NCI-H446 (cell line): ENCODE measurements around the gene PRPH.
"Not testable (repeated sequence)": the region's sequence is repeated elsewhere in the genome, so short reads cannot be mapped to it uniquely, and the experiment has no call there.

Experiments
- DNase-seq, 2 experiments: peaks; one replicate each; lab custom pipeline; 2025; lab: John Stamatoyannopoulos, UW

PRPH gene

DNA sequence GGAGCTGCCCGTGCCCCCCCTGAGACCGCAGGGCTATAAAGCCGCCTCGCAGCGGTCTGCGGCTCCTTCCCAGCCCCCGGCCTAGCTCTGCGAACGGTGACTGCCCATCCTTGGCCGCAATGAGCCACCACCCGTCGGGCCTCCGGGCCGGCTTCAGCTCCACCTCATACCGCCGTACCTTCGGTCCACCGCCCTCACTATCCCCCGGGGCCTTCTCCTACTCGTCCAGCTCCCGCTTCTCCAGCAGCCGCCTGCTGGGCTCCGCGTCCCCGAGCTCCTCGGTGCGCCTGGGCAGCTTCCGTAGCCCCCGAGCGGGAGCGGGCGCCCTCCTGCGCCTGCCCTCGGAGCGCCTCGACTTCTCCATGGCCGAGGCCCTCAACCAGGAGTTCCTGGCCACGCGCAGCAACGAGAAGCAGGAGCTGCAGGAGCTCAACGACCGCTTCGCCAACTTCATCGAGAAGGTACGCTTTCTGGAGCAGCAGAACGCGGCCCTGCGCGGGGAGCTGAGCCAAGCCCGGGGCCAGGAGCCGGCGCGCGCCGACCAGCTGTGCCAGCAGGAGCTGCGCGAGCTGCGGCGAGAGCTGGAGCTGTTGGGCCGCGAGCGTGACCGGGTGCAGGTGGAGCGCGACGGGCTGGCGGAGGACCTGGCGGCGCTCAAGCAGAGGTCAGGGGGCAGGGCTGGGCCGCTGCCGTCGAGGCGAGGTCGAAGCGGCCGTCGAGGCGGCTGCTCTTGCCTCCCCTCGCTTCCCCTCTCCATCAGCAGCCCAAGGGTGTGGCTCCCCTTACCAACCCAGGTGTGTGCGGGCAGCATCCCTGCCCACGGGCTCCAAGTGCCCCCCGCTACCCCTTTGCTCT is at the start of gene PRPH:
TSS of gene PRPH (plus strand) at position 66 of the 855 bp plus-strand sequence. CDS start at position 120, 54 bp downstream.
- DNase-seq, result no peak

DNA sequence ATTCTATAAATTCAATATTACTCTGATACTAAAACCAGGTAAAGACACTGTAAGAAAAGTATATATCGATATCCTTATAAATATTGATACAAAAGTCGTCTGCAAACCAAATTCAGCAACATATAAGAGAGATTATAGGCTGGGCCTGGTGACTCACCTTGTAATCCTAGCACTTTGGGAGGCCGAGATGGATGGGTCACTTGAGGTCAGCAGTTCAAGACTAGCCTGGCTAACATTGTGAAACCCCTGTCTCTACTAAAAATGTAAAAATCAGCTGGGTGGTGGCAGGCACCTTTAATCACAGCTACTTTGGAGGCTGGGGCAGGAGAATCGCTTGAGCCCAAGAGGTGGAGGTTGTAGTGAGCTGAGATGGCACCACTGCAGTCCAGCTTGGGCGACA is 43.6 kb upstream of the PRPH start:
- DNase-seq, result no peak

DNA sequence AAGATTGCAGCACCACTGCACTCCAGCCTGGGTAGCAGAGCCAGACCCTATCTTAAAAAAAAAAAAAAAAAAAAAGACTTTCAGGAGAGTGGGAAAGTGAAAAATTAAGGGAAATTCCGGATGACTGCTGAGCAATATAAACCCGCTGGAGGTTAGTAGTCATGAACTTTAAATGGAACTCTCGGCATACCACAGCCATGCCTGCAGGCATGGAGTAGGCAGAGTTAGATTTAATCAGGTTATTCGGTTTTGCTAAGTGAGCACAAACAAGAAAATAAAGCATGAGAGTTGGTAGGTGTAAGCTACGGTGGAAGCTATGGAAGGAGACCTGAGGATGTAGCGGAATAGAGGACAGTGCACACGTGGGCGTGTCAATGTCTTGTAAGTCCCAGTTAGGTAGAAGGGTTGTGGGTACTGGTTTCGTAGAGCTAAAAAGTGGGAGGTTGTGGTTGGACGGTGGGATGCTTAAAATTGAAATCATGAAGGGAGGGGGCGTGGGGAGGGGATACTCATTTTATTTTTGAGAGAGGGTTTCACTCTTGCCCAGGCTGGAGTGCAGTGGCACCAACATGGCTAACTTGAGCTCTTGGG is 41.8 kb upstream of the PRPH start:
- DNase-seq, result no peak

DNA sequence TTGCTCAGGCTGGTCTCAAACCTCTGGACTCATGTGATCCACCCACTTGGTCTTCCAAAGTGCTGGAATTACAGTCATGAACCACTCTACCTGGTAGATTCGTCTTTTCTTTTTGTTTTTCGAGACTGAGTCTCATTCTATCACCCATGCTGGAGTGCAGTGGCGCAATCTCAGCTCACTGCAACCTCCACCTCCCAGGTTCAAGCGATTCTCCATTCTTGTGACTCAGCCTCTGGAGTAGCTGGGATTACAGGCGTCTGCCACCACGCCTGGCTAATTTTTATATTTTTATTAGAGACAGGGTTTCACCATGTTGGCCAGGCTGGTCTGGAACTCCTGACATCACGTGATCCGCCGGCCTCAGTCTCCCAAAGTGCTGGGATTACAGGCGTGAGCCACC is 39.5 kb upstream of the PRPH start:
- not testable (repeated sequence) for DNase-seq

DNA sequence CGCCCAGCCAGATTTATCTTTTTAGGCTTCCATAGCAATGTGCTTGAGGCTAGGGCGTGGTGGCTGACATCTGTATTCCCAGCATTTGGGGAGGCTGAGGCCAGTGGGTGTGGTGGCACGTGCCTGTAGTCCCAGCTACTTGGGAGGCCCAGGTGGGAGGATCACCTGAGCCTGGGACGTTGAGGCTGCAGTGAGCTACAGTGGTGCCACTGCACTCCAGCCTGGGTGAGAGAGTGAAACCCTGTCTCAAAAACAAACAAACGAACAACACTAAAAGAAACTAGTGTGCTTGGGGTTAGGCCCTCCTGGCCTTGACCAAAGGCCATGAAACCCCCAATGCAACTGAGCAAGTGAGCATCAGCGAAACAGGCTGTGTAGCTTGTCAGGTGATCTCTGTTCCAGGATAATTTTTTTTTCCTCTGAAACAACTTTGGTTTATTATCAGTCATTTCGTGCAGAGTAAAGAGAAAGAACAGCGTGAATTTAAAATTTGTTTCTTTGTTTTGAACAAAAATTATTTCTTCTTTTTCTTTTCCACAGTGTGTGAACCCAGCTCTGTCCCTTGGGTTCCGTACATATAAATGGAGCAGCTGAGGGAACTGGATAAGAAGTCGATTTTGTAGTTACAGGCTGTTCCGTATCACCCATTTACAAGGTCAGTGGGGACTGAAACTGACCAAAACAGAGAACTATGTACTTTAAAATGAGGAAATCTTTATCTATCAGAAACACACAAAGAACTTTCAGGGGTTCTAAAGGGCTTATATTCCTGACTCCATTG is 38.9 kb upstream of the PRPH start:
- DNase-seq, result no peak

DNA sequence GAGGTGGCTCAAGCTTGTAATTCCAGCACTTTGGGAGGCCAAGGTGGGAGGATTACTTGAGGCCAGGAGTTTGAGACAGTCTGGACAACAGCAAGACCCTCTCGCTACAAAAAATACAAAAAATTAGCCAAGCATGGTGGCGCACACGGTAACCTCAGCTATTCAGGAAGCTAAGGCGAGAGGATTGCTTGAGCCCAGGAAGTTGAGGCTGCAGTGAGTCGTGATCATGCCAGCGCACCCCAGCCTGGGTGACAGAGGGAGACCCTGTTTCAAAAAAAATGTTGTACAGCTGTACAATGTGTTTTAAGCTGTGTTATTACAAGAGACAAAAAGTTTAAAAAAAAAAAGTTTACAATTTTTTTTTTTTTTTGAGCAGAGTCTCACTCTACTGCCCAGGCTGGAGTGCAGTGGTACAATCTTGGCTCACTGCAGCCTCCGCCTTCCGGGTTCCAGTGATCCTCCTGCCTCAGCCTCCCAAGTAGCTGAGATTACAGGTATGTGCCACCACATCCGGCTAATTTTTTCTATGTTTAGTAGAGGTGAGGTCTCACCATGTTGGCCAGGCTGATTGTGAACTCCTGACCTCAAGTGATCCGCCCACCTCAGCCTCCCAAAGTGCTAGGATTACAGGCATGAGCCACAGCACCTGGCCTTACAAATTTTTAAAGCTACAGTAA is 37.3 kb upstream of the PRPH start:
- DNase-seq, result not testable (repeated sequence)

DNA sequence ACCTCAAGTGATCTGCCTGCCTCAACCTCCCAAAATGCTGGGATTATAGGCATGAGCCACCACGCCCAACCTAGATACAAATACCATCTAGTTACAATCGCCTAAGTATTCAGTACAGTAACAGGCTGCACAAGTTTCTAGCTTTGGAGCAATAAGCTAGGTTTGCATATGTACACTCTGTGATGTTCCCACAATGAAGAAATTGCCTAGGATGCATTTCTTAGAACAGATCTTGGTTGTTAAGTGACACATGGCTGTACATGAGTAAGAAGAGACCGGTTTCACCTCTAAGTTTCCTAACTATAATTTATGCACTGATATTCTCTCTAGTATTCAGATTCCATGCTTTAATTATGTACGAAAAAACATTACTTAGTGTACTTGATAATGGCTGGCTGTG is 35.5 kb upstream of the PRPH start:
- no peak for DNase-seq

DNA sequence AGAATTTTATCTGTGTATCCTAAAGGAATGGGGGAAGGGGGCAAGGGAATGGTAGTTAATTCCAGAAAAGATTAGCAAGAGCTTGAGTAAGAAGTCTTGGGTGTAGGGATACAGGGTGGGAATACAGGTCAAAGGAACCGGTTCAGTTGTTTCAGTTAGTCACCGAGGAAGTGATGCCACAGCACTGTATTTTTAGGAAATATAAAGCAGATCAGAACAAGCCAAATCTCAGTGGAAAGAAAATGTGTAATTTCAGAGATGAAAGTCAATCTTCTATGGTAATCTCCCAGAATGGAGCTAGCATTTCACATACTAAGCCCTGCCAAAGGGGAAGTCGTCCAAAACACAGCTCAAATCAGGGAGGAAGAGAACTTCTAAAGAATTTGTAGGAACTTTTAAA is 34.8 kb upstream of the PRPH start:
- DNase-seq, result no peak

DNA sequence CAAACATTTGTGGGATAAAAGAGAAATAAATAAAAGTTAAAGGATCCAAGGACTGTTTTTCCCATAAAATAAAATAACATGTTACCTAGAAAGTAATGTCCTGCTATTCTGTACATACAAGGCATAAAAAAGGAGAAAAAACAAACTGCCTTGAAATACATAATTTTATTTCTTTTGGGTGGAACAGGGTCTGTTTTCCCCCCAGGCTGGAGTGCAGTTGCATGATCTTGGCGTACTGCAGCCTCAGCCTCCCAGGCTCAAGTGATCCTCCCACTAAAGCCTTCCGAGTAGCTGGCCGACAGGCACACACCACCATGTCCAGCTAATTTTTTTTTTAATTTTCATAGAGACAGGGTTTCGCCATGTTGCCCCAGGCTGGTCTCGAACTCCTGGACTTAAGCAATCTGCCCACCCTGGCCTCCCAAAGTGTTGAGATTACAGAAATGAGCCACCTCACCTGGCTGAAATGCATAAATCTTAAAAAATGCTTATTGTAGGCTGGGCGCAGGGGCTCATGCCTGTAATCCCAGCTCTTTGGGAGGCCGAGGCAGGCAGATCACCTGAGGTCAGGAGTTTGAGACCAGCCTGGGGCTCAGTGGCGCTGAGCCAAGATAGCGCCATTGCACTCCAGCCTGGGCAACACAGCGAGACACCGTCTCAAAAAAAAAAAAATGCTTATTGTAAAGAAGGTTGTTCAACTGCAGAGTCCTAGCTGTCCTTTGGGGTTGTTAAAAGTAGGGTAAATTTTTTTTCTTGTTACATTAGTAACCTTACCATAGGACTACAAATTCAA is 34.2 kb upstream of the PRPH start:
- no peak for DNase-seq

DNA sequence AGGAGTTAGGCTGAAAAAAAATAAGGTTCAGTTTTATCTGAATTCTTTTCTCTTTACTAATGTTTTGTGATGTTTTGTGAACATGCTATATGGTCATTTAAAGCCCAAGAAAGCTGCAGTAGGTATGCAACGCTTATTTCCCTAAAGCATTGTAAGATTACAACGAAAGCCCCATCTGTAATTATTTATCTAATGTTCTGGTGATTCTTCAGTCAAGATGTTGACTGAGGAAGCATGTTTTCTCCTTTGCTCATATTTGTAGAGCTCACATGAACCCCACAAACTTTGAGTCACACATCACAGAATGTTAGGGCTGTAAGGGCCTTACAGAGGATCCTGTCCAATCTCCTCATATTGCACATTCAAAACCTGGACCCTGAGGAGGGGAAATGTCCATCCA is 33.2 kb upstream of the PRPH start:
- no peak for DNase-seq

DNA sequence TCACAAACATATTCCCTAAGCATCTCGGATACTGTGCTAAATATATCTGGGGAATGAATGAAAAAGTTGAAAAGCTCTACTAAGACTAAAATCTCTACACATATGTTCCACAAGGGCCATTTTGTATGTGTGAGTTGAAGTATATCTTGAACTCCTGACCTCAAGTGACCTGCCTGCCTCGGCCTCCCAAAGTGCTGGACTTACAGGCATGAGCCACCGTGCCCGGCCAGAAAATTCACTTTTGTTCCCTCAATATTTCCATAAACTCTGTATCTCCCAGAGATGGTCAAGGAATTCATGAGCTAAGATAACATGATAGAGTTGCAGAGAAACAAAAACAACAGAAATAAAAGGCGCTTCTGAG is 31.6 kb upstream of the PRPH start:
- no peak for DNase-seq

DNA sequence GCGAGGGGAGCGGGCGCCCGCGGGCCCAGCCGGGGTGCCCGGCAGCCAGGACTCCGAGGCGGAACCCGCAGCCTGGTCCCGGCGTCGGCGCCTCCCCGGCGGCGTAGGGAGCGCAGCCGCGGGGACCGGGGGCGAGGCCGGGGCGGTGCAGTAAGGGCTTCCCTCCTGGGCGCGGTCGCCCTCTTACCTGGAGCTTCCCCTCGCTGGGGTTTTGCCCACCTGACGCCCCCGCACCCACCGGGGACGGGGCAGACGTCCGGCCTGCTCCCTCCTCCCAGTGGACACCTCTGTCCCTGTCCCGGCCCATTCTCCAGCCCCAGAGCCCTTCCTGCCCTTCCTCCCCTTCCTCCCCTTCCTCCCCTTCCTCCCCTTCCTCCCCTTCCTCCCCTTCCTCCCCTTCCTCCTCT is 30.5 kb upstream of the PRPH start:
- no peak for DNase-seq

DNA sequence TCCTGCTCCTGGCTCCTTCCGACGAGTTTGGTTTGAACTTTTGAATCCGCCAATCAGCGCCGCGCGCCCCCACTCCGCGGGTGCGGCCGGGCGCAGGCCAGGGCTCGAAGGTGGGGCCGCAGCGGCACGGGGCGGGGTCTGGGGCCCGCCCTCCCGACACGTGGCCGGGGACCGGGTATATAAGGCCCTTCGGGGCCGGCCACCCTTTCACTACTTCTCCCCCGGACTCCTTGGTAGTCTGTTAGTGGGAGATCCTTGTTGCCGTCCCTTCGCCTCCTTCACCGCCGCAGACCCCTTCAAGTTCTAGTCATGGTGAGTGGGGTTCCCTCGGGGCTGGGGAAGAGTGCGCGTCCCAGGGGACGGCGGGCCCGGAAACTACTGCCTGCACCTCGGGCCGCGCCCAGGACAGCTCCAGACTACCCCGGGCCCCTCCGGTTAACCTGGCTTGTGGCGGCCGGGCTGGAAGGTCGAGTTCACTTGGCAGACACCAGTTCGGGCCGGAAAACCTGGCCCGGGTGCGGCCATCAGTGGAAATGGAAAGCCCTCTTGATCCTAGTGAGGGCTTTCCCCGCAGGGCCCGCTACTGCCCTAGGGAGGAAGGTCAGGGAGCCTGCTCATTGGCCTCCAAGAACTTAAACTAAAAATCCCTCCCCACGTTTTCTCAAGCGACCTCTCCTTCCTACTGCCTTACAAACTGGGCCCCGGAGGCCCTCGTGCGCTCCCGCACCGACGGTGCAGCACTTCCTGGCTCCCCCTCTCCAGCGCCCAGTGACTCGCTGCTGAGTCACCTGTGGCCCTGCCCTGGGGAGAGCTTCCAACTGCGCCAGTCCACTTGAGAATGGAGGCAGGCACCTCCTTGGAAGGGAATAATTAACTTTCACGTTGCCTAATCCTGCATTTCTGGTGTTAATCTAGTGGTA is 29.8 kb upstream of the PRPH start, which contains the start of gene TUBA1C:
TSS of gene TUBA1C (plus strand) at position 210 of the 920 bp plus-strand sequence. CDS start at position 310, 100 bp downstream.
- DNase-seq, result peak; percentile 81 to 95

DNA sequence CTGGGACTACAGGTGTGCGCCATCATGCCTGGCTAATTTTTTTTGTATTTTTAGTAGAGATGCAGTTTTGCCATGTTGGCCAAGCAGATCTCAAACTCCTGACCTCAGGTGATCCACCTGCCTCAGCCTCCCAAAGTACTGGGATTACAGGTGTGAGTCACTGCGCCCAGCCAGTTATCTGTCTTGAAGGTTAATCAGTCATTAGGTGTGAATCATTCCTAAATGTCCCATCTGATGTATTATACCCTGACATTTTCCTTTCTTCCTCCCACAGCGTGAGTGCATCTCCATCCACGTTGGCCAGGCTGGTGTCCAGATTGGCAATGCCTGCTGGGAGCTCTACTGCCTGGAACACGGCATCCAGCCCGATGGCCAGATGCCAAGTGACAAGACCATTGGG is 25.8 kb upstream of the PRPH start:
- DNase-seq, result not testable (repeated sequence)

DNA sequence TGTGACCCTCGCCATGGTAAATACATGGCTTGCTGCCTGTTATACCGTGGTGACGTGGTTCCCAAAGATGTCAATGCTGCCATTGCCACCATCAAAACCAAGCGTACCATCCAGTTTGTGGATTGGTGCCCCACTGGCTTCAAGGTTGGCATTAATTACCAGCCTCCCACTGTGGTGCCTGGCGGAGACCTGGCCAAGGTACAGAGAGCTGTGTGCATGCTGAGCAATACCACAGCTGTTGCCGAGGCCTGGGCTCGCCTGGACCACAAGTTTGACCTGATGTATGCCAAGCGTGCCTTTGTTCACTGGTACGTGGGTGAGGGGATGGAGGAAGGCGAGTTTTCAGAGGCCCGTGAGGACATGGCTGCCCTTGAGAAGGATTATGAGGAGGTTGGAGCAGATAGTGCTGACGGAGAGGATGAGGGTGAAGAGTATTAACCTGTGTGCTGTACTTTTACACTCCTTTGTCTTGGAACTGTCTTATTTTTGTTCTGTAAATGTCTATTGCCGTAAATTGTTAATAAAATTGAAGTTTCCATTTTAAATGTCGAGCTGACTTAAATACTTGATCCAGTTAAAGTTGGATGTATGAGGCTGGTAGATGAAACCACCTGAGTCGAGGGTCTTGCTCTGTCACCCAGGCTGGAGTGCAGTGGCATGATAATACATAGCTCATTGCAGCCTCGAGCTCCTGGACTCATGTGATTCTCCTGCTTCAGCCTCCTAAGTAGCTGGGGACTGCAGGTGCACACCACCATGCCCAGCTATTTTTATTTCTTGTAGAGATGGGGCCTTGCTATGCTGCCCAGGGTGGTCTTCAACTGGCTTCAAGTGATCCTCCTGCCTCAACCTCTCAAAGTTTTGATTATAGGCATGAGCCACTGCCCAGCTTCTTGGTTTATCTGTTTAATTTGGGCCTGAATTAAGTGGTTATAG is 21.9 kb upstream of the PRPH start:
- no peak for DNase-seq

DNA sequence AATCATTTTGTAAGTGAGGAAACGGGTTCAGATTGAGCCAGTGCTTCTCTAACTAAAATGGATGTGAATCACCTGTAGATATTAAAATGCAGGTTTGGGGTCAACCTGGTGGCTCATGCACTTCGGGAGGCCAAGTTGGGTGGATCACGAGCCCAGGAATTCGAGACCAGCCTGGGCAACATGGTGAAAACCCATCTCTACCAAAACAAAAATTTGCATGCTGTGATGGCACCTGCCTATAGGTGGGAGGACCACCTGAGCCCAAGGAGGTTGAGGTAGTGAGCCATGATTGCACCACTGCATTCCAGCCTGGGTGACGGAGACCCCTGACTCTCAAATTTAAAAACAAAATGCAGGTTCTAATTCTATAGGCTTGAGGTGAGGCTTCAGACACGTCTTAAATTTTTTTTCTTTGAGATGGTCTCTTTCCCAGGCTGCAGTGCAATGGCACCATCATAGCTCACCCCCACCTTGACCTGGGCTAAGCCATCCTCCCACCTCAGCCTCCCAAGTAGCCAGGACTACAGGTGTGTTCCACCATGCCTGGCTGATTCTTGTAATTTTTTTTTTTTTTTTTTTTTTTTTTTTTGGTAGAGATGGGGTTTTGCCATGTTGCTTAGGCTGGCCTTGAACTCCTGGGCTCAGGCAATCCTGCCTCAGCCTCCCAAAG is 21.1 kb upstream of the PRPH start:
- DNase-seq, result no peak

DNA sequence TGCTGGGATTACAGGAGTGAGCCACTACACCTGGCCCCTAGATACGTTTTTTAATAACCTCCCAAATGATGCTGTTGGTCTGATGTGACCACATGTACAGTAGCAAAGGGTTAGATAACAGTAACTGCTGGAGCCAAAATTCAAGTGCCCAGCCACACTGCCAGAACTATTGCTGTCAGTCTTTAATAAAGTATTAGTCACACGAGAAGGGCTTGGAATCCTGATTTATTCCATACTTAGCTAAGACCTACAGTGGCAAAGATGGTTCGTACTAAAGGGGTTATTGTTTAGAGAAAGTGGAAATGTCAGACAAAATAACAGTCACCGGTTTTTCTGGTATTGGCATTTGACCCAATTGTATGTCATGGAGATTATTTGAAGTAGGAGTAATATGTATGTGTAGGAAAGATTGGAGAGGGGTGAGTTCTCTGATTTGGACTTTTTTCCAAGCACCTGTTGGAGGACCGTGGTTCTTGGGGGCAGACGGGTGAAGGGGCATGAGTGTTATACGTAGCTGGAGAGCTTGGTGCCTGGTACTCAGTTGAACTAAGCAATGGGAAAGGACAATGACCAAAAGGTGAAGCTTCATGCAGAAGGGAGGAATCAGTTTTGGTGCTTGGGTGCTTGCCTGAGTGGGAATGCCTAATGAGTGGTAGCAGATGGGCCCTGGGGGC is 20.4 kb upstream of the PRPH start:
- no peak for DNase-seq
